ENCODE results near the gene RUBCNL. TPM values are rescaled to one million over a fixed set of nuclear protein-coding genes. Genes with fewer than 3 reads are reported as not detected.

RUBCNL gene
- total and polyA plus RNA-seq, 9 of the 15 experiments (the other 6 are each of a cell fraction or from before 2014, with no cell fraction given): 0.04 to 0.35 (median 0.12) TPM; not detected in 3

DNA sequence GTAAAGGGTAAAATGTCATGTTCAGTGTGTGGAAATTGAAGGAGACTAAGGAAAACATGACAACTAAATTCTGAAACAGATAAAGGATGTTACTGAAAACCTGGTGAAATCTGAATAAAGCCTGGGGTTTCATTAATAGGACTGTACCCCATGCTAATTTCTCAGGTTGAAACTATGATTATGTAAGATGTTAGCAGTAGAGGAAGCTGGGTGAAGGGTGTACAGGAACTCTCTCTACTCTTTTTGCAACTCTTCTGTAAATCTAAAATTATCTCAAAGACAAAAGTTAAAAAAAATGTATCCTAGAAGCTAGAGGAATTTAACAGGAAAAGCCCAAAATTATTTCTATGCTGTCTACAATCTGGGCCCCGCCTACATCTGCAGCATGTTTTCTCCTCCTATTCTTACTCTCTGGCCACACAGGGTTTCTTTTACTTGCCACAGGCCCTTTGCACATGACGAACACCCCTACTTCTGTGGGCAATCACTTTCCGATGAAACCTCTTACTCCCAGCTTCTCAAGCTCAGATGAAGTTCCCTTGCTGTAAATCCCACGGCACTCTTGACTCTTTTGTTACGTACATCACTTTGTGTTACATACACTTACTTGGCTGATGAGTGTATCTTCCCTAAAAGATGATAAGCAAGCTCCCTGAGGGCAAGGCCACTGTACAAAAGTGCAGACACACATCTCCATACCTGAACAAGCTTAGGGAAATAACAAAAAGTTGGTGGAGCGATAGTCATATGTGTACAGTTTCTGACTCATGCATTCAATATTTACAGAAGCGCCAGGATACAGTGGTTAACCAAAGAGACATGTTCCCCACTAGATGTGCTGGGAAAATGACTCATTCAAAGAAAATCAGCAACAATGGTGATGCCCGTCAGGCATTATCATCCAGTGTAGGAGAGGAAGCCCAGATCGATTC is 32.6 kb downstream of the RUBCNL start (continued):
- TF ChIP-seq CBFA2T3 (IDR thresholded peaks at IDR 0.05) (0 out of 2 replicates have a peak, but pooled peaks have one; percentile 17), HDAC6 (IDR thresholded peaks at IDR 0.05; ENCODE audit: low read depth, low read length) (no peak), HDAC2 (IDR thresholded peaks at IDR 0.05) (no peak), RNF2 (IDR thresholded peaks at IDR 0.05) (no peak), FOXA3 (CRISPR knock-in tag; conservative IDR thresholded peaks at IDR 0.05 in 1 of 2, IDR thresholded peaks at IDR 0.05 in 1 of 2) (peak; percentile 80 to 84), ZNF316 (IDR thresholded peaks at IDR 0.05) (peak; percentile 47), FOSL1 (tag; conservative IDR thresholded peaks at IDR 0.05) (peak; percentile 95), ZNF23 (CRISPR knock-in tag; IDR thresholded peaks at IDR 0.05) (no peak)
- TF ChIP-seq, protein P1, sequence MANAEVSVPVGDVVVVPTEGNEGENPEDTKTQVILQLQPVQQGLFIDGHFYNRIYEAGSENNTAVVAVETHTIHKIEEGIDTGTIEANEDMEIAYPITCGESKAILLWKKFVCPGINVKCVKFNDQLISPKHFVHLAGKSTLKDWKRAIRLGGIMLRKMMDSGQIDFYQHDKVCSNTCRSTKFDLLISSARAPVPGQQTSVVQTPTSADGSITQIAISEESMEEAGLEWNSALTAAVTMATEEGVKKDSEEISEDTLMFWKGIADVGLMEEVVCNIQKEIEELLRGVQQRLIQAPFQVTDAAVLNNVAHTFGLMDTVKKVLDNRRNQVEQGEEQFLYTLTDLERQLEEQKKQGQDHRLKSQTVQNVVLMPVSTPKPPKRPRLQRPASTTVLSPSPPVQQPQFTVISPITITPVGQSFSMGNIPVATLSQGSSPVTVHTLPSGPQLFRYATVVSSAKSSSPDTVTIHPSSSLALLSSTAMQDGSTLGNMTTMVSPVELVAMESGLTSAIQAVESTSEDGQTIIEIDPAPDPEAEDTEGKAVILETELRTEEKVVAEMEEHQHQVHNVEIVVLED (CRISPR knock-in tag; IDR thresholded peaks at IDR 0.05): no peak

DNA sequence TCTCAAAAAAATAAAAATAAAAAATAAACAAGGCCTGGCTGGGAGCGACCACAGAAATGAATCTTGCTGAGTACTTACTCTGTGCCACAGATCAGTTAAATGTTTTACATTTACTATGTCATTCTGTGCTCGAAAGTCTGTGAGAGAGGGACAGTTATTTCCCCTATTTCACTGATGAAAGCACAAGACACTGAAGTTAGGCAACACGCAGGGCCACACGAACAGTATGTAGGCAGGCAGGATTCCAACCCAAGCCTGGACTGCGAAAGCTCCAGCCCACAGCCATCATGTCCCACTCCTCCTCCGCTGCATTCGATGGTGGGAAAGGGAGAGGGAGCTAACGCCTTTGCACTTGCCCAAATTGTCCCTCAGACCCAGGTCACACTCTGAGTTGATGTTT is 34.2 kb downstream of the RUBCNL start:
- intact Hi-C loops (cut with micrococcal nuclease): no loop called here
- DNase-seq (ENCODE audit: extremely low read depth in 1 of 4, low spot score in 3 of 4) (no peak), FAIRE-seq (no peak), ATAC-seq (no peak)
- Histone ChIP-seq H3K9me3 (replicated peaks; ENCODE audit: control insufficient read depth, insufficient read depth, low read depth, low read length) (no peaks in the 10 kb centered on the region; the same call in 1 of the 2 replicates), H3K4me1 (replicated peaks in 1 of 2; ENCODE audit: control insufficient read depth in 2 of 2, insufficient read depth in 2 of 2, low read length in 2 of 2) (no peaks in the 10 kb centered on the region), H3K36me3 (ENCODE audit: control insufficient read depth, insufficient read depth, low read length) (no peaks in the 10 kb centered on the region), H4K20me1 (replicated peaks; ENCODE audit: control insufficient read depth, insufficient read depth, low read length) (no peaks in the 10 kb centered on the region), H3K9ac (ENCODE audit: insufficient read depth in 1 of 2, low read depth in 2 of 2, low read length in 2 of 2) (no peak overlapping the region), H3K27ac (ENCODE audit: extremely low read depth, low read depth, low read length) (no peak overlapping the region), H3K4me3 (no peak overlapping the region), H3K9me1 (ENCODE audit: control insufficient read depth, insufficient read depth, low read length) (no peaks in the 10 kb centered on the region), H3K27me3 (ENCODE audit: control insufficient read depth in 2 of 2, insufficient read depth in 2 of 2, low read length in 2 of 2) (peaks cover 0 to 21% of the 10 kb centered on the region in 2 experiments; a peak in 2 of 5 replicates), H2AFZ (ENCODE audit: low read depth, low read length) (no peak overlapping the region), H3K79me2 (ENCODE audit: control insufficient read depth, insufficient read depth, low read length) (no peaks in the 10 kb centered on the region), H3K4me2 (ENCODE audit: insufficient read depth, low read length) (no peak overlapping the region)
- no TSS peak for BruUV-seq (replicated peaks)
- ChIA-PET CTCF (ENCODE audit: low intra/inter-chr PET ratio) (no interaction called here), POLR2A (no interaction called here)
- TF ChIP-seq DNMT1 (IDR thresholded peaks at IDR 0.05) (no peak), SNRNP70 (optimal IDR thresholded peaks at IDR 0.05; ENCODE audit: low read depth, low read length) (no peak), BRCA1 (IDR thresholded peaks at IDR 0.05) (no peak), BRCA1 (CRISPR knock-in tag; IDR thresholded peaks at IDR 0.05) (no peak), RBM39 (optimal IDR thresholded peaks at IDR 0.05; ENCODE audit: low read depth, low read length) (no peak)
- TF ChIP-seq, protein P2, sequence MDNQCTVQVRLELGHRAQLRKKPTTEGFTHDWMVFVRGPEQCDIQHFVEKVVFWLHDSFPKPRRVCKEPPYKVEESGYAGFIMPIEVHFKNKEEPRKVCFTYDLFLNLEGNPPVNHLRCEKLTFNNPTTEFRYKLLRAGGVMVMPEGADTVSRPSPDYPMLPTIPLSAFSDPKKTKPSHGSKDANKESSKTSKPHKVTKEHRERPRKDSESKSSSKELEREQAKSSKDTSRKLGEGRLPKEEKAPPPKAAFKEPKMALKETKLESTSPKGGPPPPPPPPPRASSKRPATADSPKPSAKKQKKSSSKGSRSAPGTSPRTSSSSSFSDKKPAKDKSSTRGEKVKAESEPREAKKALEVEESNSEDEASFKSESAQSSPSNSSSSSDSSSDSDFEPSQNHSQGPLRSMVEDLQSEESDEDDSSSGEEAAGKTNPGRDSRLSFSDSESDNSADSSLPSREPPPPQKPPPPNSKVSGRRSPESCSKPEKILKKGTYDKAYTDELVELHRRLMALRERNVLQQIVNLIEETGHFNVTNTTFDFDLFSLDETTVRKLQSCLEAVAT (IDR thresholded peaks at IDR 0.05): no peak
- in situ Hi-C loops (cut with MboI): no loop called here
- WGBS (ENCODE audit: insufficient coverage, low coverage, missing lambda C conversion rate): 8% methylated on average over 8 of the region's 8 CpGs

Data from K562 (cell line).